GM18511 (cell line): ENCODE results near the gene ENSA.
"Not testable (repeated sequence)": the region's sequence is repeated elsewhere in the genome, so short reads cannot be mapped to it uniquely, and the experiment has no call there.

ENCODE experiments used
- ATAC-seq: cut with Tn5 transposase; IDR thresholded peaks from one replicate; pipeline ENCODE4 v1.9.1; 2021; ENCODE audit warnings: mild to moderate bottlenecking, moderate library complexity; ENCODE audit not compliant: unreplicated experiment

ENSA gene, protein sequence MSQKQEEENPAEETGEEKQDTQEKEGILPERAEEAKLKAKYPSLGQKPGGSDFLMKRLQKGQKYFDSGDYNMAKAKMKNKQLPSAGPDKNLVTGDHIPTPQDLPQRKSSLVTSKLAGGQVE

DNA sequence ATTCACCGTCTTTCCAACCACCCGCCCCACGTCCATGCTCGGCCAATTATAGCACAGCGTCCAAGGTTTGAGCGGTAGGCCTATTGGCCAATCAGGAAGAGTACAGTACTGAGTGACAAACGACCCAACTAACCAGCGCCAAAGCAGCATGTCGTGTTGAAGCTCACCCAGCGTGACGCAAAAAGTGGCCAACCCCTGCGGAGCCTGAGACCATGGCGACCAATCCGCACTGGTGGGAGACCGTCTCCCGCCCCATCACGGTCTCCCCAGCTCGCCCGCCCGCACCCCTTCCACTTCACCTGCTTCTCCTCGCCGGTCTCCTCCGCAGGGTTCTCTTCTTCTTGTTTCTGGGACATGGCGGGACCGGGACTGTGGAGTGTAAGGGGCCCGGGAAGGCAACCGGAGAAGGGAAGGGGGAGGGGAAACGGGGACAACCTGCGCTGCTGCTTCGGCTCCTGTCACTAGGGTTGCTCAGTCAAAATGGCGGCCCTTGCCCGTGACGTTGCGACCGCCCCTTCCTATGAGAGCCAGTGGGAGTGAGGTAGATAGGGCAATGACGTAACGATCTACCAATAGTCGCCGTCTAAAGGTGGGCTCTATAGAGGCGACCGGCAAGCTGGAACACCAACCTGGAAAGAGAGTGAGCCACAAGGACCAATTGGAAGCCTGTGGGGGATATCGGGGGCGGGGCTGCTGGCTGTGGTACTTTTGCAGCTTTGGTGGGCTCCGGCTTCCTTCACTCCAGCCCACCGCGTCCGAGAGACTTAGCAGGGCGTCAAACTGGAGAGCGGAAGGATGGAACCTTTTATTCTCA is at the start of gene ENSA:
ENSA (minus strand) TSS at position 498 of the 814 bp plus-strand sequence; CDS start at position 356, 142 bp downstream.
- ATAC-seq: peak; percentile 93

DNA sequence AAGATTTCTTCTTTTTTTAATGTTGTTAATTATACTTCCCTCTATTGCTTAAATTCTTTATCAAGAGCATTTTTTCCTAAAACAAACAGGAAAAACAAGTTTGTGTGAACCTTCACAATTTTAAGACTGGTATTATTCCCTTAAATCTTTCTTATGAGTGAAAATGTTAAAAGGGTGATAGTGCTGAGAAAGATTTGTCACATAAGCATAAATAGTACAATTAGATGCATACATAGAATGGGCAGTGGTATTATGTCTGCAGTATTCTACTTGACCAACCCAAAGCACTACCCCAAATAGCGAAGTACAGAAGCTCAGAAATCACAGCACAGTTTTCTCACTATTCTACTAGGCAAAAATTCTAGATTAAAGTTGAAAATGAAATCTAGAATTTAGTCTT is 49.6 kb upstream of the ENSA start:
- no peak for ATAC-seq

DNA sequence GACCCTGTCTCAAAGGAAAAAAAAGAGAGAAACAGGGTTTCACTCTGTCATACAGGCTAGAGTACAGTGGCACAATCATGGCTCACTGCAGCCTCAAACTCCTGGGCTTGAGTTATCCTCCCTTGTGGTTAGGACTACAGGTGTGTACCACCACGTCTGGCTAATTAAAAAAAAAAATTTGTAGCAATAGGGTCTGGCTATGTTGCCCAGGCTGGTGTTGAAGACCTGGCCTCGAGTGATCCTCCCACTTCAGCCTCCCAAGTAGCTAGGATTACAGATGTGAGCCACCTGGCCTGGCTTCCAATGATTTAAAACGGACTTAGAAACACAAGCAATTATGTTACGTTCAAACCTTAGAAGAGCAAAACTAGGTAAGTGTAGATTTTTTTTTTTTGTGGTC is 45.5 kb upstream of the ENSA start:
- ATAC-seq: no peak

DNA sequence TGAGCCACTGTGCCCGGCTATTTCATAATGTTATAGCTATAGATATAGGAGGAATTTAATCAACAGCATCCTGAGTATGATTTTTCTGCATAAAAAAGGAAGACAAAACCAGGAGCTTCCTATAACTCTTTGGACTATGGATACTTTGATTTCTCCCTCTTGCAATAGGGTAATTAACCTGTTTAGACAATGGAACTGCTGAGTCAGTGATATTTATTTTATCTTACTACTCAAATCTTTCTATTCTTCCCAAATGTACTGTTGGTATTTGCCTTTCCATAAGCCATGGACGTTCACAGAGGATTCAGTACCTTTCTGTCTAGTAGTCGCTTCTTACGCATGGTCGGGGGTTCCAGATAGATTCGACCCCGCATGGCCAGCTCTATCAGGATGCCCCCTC is 33.9 kb upstream of the ENSA start:
- no peak for ATAC-seq

DNA sequence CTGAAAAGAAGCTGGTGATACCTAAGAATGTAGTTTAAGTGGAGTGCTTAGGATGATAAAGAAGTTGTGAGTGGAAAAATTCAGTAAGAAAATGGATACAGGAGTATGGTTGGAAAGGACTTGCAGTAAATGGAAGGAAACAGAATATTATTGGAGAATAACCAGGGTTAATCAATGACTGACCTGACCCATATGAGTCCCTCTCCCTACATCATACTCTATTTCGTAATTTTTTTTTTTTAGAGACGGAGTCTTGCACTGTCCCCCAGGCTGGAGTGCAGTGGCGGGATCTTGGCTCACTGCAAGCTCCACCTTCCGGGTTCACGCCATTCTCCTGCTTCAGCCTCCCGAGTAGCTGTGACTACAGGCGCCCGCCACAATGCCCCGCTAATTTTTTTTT is 33.4 kb upstream of the ENSA start:
- no peak for ATAC-seq

DNA sequence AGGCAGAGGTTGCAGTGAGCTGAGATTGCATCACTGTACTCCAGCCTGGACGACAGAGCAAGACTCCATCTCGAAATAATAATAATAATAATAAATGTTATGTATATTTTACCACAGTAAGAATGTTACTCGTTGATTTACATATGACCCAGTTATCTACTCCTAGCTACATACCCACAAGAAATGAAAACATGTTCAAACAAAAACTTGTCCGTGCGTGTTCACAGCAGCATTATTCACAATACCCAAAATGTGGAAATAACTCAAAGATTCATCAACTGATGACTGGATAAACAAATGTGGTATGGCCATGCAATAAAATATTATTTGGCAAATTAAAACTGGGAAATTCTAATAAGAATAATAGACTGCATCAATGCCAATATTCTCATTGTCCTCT is 31.7 kb upstream of the ENSA start:
- ATAC-seq: no peak

DNA sequence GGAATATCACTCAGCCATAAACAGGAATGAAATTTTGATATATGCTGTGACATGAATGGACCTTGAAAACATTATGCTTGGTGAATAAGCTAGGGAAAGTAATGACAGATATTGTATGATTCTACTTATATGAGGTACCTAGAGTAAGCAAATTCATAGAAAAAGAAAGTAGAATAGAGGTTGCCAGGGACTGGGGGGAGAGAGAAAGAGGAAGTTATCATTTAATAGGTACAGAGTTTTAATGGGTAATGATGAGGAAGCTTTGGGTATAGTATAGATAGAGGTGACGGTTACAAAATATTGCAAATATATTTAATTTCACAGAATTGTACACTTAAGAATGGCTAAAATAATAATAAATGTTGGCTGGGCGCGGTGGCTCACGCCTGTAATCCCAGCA is 31.2 kb upstream of the ENSA start:
- no peak for ATAC-seq

DNA sequence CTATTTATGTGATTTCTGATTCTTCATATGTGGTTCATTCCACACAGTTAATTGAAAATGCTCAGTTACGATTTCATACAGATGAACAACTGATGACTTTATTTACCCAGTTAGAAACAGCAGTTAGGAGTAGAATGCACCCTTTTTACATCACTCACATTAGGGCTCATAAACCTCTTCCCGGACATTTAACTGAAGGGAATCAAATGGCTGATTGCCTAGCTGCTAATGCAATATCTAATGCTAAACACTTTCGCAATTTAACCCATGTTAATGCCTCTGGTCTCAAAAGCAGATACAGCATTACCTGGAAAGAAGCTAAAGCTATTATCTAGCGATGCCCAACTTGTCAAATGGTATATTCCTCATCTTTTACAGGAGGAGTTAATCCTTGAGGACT is 27.7 kb upstream of the ENSA start:
- not testable (repeated sequence) for ATAC-seq

DNA sequence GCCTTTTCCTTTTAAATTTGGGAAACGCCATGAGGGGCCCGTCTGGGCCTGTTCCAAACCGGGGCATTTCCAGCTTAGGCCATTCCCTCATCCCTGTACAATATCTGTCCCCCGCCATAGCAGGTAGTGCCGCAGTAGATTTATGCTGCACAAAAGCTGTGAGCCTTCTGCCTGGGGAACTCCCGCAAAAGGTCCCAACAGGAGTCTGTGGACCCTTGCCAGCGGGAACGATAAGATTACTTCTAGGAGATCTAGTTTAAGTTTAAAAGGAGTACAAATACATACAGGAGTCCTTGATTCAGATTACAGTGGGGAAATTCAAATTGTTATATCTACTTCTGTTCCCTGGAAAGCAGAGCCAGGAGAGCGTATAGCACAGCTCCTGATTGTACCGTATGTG is 25.2 kb upstream of the ENSA start:
- ATAC-seq: not testable (repeated sequence)

DNA sequence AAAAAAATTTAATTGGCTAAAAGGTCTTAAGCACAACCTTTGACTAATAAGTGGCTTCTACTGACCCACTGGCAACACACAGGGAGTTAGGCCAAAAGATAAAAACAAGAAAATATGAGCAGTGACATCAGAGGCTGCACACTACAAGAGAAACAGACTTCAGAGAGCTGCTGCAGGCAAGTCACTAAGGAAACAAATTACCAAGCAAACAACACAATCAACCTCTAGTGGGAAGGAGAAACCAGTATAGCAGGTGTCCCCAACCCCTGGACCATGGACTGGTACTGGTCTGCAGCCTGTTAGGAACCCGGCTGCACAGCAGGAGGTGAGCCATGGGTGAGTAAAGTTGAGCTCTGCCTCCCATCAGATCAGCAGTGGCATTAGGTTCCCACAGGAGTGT is 20.8 kb upstream of the ENSA start:
- no peak for ATAC-seq

DNA sequence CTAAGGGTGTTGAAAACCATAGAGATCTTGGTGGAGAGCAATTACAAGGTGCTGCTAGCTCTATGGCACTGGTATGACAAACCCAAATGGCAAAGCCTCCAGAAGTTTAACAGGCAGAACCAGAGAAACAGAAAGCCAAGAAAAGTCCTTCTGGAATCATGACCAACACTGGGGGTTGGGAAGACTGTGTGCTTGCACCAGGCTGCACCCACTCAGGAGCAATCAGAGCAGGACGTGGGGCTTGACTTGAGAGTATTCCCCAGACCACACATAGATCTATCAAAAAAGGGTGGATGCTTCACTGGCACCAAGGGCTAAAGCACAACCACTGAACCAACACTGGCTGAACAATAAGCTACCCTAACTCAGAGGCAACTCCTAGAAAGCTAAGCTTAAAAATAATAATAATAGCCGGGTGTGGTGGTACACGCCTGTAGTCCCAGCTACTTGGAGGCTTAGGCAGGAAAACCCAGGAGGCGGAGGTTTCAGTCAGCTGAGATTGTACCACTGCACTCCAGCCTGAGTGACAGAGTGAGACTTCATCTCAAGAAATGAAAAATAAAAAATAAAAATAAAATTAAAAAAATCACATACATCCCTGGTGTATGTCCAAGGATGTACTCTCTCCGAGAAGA is 20.1 kb upstream of the ENSA start:
- ATAC-seq: no peak

DNA sequence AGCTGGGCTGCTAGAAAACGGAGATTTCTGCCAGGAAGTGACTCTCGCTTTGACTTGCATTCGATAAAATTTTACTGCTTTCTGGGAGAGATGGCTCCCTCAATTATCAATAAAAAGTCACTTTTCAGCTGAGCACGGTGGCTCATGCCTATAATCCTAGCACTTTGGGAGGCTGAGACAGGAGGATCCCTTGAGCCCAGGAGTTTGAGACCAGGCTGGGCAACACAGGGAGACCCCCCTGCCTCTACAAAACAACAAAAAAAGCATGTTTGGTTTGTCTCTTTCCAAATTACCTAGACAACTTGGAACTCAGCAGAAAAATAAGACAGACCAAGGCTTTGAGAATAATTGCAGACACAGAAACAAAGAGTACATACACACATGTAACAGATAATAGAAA is 12.9 kb upstream of the ENSA start:
- no peak for ATAC-seq

DNA sequence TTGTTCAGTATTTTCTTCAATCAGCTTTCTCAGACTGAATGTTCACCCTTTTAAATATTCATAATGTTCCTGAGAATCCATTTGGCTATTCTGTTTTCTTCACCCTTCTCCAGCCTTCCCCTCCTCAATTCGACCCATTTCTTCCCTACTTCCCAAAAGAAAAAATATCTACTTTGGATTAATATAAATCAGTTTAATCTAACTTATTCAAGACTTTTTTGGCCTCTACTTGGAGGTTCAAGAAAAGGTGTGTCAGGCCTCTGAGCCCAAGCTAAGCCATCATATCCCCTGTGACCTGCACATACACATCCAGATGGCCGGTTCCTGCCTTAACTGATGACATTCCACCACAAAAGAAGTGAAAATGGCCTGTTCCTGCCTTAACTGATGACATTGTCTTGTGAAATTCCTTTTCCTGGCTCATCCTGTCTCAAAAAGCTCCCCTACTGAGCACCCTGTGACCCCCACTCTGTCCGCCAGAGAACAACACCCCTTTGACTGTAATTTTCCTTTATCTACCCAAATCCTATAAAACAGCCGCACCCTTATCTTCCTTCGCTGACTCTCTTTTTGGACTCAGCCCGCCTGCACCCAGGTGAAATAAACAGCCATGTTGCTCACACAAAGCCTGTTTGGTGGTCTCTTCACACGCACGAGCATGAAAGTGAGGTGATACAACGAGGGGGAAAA is 11.9 kb upstream of the ENSA start:
- not testable (repeated sequence) for ATAC-seq

DNA sequence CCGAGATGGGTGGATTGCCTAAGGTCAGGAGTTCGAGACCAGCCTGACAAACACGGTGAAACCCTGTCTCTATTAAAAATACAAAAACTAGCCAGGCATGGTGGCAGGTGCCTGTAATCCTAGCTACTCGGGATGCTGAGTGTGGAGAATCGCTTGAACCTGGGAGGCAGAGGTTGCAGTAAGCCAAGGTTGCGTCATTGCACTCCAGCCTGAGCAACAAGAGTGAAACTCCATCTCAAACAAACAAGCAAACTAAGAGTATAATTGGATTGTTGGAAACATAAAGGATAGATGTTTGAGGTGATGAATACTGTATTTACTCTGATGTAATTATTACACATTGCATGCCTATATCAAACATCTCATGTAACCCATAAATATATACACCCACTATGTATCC is 9.0 kb upstream of the ENSA start:
- not testable (repeated sequence) for ATAC-seq

DNA sequence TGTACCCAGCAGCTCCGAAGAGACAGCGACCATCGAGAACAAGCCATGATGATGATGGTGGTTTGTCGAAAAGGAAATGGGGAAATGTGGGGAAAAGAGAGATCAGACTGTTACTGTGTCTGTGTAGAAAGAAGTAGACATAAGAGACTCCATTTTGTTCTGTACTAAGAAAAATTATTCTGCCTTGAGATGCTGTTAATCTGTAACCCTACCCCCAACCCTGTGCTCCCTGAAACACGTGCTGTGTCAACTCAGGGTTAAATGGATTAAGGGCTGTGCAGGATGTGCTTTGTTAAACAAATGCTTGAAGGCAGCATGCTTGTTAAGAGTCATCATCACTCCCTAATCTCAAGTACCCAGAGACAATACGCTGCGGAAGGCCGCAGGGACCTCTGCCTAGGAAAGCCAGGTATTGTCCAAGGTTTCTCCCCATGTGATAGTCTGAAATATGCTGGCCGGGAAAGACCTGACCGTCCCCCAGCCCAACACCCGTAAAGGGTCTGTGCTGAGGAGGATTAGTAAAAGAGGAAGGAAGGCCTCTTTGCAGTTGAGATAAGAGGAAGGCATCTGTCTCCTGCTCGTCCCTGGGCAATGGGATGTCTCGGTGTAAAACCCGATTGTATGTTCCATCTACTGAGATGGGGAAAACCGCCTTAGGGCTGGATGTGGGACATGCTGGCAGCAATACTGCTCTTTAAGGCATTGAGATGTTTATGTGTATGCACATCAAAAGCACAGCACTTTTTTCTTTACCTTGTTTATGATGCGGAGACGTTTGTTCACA is 5.6 kb upstream of the ENSA start:
- ATAC-seq: not testable (repeated sequence)

DNA sequence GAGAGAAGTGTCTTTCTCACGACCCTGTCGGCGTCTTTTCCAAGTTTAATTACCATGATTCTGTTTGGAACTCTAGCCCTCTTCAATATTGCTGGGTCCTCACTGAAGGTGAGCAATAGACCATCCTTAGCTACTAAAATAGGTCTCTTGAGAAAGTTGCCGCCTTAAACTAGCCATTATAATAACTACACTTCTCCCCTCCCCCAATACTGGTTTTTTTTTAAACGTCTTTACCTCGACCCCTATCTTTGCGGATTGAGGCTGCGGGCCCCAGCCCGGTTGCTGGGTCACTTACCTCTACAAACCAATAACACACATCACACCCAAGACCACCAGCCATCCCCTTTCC is 672 bp downstream of the ENSA start:
- ATAC-seq: no peak

DNA sequence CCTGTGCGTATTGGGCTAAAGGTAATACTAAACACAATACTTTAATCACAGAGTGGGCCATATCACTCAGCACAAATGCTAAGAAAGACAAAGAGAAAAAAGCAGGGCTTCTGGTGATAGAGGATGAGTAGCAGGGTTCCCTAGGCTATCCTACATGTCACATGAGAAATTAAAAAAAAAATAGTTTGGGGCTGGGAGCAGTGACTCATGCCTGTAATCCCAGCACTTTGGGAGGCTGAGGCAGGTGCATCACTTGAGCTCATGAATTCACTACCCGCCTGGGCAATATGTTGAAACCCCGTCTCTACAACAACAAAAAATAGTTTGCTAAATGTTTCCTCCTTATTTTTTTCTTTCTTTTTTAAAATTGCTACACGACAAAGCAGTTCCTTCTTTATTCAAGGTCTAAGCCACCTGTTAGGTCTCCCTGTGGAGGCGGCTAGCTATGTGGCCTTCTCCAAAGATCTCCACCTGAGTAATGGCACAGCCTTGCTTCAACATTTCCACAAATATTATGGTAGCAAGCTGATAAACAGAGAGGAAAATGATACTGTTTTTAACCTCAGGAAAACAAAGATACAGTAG is 1.5 kb downstream of the ENSA start:
- ATAC-seq: no peak

DNA sequence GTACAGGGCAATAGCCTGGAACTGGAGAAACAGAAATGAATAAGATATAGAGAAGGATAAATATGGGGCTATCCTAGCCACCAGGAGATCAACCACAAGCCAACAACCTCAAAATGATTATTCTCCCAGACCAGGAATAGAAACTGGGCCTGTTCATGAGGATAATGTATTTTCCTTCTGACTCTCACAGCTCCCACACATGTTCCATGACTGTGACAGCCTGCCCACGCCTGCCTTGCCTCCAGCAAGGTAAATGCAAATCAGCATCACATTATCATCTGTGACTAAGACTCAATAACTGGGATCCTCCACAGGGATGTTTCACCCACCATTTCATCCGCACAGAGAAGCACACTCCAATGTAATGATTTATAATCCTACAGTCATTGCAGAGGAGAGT is 3.3 kb downstream of the ENSA start:
- ATAC-seq: no peak

DNA sequence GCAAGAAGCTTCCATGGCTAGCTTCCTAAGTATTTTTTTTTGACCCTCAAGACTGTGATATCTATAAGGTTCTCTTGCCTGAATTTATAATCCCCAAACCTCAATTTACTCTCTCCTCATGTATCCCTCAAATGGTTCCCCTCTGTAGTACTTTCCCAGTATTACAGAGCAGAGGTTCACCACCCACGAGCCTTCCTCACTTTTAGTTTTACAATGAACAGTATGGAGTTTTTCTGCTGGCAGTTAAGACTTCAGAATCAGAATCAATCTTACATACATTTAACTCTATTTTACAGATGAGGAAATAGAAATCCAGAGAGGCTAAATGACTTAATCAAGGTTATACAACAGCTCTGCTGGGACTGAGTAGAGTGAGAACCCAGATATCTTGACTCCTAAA is 4.9 kb downstream of the ENSA start:
- ATAC-seq: not testable (repeated sequence)

DNA sequence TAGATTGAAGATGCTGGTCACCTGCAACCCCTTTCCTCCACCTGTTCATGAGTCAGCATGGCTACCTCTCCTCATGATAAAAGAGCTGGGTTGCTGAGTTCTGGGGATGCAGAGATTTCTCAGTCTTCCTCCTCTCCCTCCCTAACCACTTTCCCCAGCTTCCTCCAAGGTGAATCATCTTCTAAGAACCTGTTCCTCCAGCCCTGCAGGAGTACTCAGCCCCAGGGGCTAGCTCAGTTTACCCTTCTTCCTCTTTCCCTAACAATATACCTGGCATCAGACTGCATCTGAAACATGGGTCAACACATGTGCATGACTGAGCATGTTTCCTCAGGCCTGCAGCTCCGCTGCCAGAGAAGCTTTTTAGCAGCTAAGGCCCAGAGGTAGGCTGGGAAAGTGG is 5.3 kb downstream of the ENSA start:
- not testable (repeated sequence) for ATAC-seq
